Measurements from ENCODE around the gene PROM2. TPM values are rescaled to one million over a fixed set of nuclear protein-coding genes. Genes with fewer than 3 reads are reported as not detected.

PROM2 gene
- total and polyA plus RNA-seq, 12 donors = 0.07 to 4.5 (median 0.84) TPM; not detected in 2

- TF ChIP-seq, protein P1, sequence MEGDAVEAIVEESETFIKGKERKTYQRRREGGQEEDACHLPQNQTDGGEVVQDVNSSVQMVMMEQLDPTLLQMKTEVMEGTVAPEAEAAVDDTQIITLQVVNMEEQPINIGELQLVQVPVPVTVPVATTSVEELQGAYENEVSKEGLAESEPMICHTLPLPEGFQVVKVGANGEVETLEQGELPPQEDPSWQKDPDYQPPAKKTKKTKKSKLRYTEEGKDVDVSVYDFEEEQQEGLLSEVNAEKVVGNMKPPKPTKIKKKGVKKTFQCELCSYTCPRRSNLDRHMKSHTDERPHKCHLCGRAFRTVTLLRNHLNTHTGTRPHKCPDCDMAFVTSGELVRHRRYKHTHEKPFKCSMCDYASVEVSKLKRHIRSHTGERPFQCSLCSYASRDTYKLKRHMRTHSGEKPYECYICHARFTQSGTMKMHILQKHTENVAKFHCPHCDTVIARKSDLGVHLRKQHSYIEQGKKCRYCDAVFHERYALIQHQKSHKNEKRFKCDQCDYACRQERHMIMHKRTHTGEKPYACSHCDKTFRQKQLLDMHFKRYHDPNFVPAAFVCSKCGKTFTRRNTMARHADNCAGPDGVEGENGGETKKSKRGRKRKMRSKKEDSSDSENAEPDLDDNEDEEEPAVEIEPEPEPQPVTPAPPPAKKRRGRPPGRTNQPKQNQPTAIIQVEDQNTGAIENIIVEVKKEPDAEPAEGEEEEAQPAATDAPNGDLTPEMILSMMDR (IDR thresholded peaks at IDR 0.05) = no peak
- no peak for TF ChIP-seq POLR2A (IDR thresholded peaks at IDR 0.05)
- 61 to 79% (median 70%) methylated on average over 4 to 6 of the region's 6 CpGs for WGBS, 4 donors
- Histone ChIP-seq H3K4me3 (no peak overlapping the region), H3K36me3 (replicated peaks in 1 of 2) (no peaks in the 10 kb centered on the region), H3K4me1 (replicated peaks in 1 of 2) (no peaks in the 10 kb centered on the region), H3K9me3 (replicated peaks in 1 of 3) (no peaks in the 10 kb centered on the region), H3K27ac (no peak overlapping the region), H3K27me3 (no peaks in the 10 kb centered on the region)
- intact Hi-C loops (cut with DNase I) = no loop called here
- no peak for DNase-seq
Measured at GRCh38 chr2:95317123-95317500, 42.9 kb downstream of the PROM2 start.

DNA sequence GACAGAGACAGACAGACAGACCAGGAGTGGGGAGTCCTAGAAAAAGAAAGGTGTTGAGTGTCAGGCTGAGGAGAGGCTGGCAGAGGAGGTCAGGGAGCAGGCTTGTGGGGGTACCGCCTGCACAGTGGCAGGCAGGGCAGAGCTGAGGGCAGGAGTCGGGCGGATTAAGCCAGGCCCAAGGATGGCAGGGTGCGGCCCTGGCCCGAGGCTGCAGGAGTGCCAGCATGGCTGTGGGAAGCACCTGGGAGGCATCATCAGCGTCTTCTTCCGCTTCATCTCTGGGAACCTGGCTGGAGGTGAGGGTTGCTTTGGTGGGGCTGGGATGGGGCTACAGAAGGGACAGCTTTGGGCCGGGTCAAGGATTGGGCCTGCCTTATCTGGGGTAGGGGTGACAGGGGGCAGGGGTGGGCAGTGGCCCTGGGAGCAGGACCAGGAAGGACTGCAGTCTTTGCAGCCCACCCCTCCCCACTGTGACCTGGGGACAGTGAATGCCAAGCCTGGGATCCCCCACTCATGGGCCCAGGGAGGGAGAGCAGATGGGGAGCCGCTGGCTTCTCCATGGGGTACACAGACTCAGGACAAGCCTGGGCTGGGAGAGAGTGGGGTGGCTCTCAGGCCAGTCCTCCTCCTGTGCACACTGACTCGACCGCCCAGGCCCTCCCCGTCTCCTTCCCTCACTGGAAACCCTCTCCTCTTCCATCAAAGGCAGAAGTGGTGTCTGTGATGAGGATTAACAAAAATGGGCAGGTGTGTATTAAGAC, 43.6 kb downstream of the PROM2 start:
- Histone ChIP-seq H3K4me1 (replicated peaks in 1 of 2) (no peaks in the 10 kb centered on the region), H3K4me3 (no peak overlapping the region), H3K27ac (no peak overlapping the region), H3K27me3 (no peaks in the 10 kb centered on the region), H3K36me3 (replicated peaks in 1 of 2) (no peaks in the 10 kb centered on the region), H3K9me3 (replicated peaks in 1 of 3) (no peaks in the 10 kb centered on the region)
- no peak for DNase-seq
- intact Hi-C loops (cut with DNase I) = no loop called here
- 82 to 94% (median 86%) methylated on average over 12 of the region's 12 CpGs for WGBS, 4 donors
- no peak for TF ChIP-seq POLR2A (IDR thresholded peaks at IDR 0.05)
- TF ChIP-seq, protein P1 (IDR thresholded peaks at IDR 0.05) = no peak

DNA sequence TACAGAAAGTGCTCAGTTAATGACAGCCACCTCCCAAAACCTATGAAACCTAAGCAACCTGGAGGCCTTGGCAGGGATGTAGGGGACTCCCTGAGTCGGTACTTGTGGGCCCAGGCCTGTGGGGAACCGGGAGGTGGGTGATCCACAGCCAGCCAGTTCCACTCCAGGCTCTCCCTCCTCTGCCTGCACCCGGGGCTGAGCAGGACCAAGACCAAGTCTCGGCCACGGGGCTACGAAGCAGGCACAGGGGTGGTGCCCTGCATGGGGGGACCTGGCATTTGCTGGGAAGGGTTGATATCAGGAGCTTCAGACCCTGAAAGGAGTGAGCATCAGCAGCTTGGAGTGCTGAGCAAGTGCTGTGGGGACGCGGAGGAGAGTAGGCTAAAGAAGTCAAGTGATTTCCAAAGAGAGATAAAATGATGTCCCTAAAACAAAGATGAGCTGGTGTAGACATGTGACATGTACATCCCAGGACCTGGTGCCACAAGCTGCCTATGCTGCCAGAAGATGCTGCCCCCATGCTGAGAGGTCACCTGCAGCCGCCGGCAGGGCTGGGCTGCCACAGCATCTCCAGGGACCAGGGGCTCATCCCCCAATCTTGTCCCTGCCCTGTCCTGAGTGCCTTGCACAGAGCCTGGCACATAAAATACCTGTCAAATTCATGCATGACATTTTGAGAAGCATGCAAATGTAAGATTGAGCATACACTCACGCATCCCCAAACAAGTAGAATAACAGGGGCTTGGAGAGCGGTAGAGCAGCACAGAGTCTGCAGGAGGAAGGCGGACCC, 44.4 kb downstream of the PROM2 start:
- 75 to 83% (median 79%) methylated on average over 10 to 13 of the region's 13 CpGs for WGBS, 4 donors
- Histone ChIP-seq H3K27me3 (no peaks in the 10 kb centered on the region), H3K36me3 (replicated peaks in 1 of 2) (no peaks in the 10 kb centered on the region), H3K9me3 (replicated peaks in 1 of 3) (no peaks in the 10 kb centered on the region), H3K4me1 (replicated peaks in 1 of 2) (no peaks in the 10 kb centered on the region), H3K27ac (no peak overlapping the region), H3K4me3 (no peak overlapping the region)
- no peak for TF ChIP-seq POLR2A (IDR thresholded peaks at IDR 0.05)
- TF ChIP-seq, protein P1 (IDR thresholded peaks at IDR 0.05) = no peak
- intact Hi-C loops (cut with DNase I) = no loop called here
- DNase-seq = no peak

DNA sequence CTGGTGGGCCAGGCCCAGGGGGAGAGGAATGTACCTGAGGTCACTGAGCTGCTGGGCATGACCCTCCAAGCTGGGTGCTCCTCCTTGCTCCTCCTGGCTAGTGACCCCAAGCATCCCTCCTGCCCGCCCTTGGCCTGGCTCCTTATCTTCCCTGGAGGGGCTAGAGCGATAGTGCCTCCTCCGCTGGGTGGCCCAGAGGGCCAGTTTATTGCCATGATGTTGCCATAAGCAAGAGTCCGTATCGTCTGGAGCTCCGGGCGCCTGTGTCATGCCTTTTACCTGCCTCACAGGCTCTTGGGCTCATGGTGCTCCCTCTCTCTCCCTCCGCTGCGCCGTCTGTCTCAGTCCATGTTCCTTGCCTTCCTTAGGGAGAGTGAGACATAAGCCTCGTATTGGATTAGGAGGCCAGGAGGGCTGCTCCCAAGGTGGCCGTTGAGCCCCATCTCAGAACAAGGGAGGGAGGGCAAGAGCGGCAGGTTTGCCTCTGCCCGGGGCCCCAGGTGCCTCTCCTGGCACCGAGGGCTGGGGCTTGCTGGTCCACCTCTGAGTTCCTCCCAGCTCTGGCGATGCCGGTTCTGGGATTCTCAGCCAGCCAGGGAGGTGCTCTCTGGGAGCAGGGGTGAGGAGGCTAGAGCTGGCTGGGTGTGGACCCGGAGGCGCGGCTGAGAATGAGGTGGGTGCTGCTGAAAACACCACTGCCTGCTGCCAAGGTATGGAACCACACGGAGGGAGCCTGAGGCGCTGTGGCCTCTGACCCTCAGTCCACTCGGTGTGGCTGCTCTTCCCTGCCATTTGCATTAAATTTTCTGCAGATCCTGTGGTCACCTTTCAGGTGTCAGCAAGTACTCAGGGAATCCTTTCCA, 45.5 kb downstream of the PROM2 start:
- no peaks in the 10 kb centered on the region for H3K4me1 ChIP-seq (replicated peaks in 1 of 2)
- intact Hi-C loops (cut with DNase I) = no loop called here
- WGBS, 4 donors = 86 to 93% (median 89%) methylated on average over 7 to 23 of the region's 23 CpGs

More for the DNA sequence above, 45.5 kb downstream of the PROM2 start:
- Histone ChIP-seq H3K4me3 (no peak overlapping the region), H3K27ac (no peak overlapping the region), H3K36me3 (replicated peaks in 1 of 2) (no peaks in the 10 kb centered on the region), H3K9me3 (replicated peaks in 1 of 3) (no peaks in the 10 kb centered on the region), H3K27me3 (no peaks in the 10 kb centered on the region)
- no peak for DNase-seq
- TF ChIP-seq, protein P1 (IDR thresholded peaks at IDR 0.05) = no peak
- TF ChIP-seq POLR2A (IDR thresholded peaks at IDR 0.05) = no peak
